ENCODE measurements around the gene RALGAPB.

RALGAPB gene

GRCh38 chr20:38551056-38551626 is 78.5 kb downstream of the RALGAPB start:
- DNase-seq = no peak

- DNase-seq = no peak
These were observed 82.3 kb downstream of the RALGAPB start for GRCh38 chr20:38554986-38555385.

GRCh38 chr20:38555395-38555794 is 82.8 kb downstream of the RALGAPB start:
- DNase-seq = no peak

- DNase-seq = no peak
These were observed 84.5 kb downstream of the RALGAPB start for GRCh38 chr20:38557174-38557573.

DNA sequence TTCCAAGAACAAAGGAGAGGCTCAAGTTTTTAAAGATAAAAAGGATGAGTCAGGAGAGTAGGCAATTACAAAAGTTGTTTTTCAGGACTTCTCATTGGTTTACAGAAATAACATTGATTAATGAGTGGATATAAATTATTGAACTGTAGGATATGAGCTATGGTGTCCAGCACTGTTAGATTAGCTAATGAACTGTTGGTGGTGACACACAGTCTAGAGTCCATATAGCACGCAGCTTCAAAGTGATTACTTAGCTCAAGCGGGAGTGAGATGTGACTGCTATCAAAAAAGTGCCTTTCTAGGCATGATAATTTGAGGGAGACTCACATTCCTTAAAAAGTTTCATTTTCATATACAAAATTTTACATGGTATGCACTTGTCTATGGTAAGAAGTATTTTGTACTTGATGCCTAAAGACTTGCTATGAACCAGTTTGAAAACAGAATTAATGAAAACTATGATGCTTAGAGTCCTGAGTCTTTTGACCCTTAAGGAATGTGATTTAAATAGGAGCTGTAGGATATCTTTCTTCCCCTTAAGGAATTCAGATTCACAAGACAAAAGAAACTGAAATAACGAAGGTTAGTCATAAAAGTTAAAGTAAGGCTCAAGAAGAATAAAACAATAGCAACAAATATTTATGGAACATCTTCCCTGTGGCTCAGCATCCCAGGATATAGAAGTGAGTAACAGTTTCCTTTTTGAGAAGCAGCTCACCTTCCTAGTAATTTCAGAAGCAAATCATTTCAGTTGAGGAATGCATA is 86.1 kb downstream of the RALGAPB start:
- DNase-seq = no peak

- no peak for DNase-seq
These were observed 87.1 kb downstream of the RALGAPB start for GRCh38 chr20:38559764-38560163.

DNA sequence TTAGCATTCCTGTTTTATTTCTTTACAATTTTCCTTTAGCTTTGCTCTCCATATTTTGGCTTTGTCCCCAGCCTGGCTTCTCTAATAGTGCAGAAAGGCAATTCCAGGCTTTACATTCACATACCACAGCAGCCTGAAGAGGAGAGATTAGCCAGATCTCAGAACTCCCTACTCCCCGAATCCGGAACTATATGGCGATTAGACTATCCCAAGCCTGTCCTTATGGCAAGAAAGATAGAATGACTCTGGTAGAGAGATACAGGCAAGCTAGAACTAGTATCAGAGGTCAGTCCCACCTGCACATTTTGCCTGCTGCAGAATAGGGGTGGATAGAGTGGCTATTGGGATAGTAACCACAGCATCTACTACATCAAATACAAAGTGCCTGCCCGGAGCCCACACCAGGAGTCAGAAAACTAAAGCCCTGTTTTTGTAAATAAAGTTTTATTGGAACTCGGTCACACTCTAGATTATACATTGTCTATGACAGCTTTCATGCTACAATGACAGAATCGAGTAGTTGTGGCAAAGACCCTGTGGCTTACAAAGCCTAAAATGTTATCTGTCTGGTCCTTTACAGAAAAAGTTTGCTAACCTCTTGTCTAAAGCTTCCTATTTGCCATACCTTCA is 91.3 kb downstream of the RALGAPB start:
- DNase-seq = no peak

DNA sequence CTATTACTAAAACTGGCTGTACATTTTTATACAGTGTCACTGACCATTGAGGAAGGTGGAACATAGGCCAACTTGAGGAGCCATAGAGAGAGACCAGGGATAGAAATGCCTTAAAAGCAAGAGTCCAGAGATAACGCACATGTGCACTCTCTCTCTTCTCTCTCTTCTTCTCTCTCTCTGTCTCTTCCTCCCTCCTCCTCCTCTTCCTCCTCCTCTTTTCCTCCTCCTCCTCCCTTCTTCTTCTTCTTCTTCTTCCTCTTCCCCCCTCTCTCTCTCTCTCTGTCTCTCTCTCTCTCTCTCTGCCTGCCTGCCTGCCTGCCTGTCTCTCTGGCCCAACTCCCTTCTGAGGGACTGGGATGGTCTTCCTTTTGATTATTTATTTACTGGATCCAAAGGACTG is 92.0 kb downstream of the RALGAPB start:
- no peak for DNase-seq

GRCh38 chr20:38566036-38566598 is 93.5 kb downstream of the RALGAPB start:
- no peak for DNase-seq

DNA sequence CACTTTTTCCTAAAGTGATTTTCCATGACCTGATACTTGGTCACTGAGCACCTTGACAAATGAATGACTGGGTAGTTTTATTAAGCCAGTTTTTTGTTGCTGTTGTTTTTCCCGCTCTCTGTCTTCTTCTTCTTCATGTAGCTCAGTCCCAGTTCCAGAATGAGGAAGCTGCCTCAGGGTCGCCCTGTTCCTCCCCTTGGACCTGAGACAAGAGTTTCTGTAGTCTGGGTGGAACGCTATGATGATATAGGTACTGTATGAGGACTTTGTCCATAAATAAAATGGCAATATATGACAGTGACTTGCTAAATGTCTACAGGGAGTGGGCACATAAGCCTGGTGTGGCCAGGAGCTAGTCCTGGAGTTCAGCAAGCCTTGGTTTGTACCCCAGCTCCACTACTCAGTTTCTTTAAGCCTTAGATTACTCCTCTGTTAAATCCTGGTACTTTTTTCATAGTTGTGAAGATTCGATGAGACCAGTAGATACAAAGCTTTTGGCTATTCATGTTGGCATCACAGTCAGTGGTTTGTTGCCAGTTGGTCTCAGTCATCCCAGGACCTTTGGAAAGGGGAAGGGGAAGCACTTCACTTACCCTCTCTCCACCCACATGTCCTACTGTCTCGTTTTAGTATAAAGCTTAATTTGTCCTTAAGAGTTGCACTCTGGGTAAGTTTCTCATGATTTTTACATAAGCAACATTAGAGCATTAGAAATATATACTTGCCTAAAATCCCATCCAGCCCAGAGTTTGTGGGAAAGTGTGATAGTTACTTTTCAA is 97.3 kb downstream of the RALGAPB start:
- no peak for DNase-seq

DNA sequence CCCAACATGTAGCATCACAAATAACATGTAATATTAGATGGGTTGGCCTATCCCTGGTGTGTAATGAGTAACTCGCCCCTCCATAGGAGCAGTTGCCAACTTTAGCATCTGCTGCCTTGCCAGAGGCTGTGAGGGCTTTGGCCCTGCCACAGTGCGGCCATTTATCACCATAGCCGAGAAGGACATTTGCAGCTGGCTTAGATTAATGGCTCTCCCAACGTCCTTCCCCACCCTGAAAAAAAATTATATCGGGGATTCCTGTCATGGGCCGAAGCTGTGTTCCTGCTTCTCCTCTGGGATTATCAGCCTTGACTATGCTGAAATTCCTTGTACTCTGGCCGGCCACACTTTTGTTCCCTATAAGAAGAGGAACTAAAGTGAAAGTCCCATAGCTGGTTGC is 100.8 kb downstream of the RALGAPB start:
- DNase-seq = no peak

GRCh38 chr20:38579219-38579910 is 106.7 kb downstream of the RALGAPB start:
- DNase-seq = no peak

DNA sequence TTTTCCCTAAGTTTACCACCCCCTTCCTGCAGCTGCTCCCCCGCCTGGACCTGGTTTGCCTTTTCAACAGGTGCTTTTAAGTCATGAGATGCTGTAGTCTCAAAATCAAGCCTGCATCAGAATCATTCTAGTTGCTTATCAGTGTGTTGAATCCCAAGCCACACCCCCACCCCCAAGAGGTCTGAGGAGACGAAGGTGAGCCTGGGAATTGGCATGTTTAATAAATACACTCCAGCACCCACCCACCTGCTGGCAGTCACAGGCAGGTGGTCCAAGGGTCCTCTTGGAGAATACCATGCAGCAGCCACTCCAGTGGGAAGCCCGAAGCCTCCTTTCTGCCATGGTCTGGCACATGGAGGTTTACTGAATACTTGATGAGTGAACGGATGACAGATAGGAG is 107.3 kb downstream of the RALGAPB start:
- DNase-seq = no peak

DNA sequence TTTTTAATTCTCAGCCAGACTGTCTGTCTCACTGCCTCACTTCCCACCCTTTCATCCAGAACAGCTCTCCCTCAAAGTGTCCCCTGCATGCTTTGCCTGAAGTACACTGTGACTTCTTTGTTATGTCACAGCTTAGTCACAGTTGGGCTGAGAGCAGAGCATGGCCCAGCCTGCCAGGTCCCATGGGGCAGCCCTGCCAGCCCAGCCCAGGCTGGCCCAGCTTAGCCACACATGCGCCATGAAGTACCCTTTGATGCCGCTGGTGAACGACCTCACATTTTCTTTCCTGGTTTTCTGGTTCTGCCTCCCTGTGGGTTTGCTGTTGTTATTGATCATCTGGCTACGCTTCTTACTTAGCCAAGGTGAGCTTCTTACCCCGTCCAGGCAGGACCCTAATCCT is 108.4 kb downstream of the RALGAPB start, which contains the start of gene ADIG:
Gene ADIG, plus strand, starts transcription at position 185 of the 400 bp plus-strand sequence. Its CDS starts 54 bp downstream, at position 239.
- DNase-seq = no peak

GRCh38 chr20:38581830-38582358 is 109.3 kb downstream of the RALGAPB start:
- DNase-seq = no peak

DNA sequence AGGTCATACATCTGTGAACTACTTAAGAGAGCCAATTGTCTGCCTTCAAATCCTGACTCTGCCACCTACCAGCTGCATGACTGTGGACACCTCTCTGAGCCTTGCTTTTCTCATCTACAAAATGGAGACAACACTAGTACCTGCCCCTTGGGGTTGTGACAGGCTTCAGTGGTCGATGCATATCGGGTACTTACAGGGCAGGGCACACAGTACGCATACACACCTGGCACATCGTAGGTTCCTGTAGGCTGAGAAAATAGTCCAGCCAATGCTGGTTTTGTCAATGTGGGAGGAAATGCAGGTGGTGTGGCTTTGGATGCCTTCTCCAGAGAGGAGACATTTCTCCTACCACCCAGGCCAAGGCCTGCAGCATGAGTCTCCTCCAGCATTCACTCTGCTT is 110.7 kb downstream of the RALGAPB start:
- DNase-seq = no peak

- no peak for DNase-seq
These were observed 111.6 kb downstream of the RALGAPB start for GRCh38 chr20:38584099-38584763.

GRCh38 chr20:38585404-38586180 is 112.9 kb downstream of the RALGAPB start:
- DNase-seq = no peak

- no peak for DNase-seq
These were observed 113.5 kb downstream of the RALGAPB start for GRCh38 chr20:38586181-38586525.

DNA sequence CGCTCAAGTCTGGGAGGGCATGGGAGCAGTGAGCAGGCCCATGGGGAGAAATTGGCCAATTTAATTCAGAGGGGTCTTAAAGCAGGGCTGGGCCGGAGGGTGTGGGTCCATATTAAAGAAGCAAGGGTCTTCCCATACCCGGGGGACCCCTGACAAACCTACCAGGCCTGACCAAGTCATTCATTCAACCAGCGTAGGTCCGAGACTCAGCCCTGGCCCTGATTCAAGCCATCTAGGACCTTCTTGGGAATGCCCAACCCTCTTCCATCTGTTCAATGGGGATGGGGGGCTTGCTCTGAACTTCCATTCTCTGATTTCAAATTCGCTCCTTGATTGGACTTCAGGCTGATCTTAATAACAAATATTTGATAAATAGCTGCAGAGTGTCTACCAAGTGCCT is 115.7 kb downstream of the RALGAPB start:
- DNase-seq = no peak

DNA sequence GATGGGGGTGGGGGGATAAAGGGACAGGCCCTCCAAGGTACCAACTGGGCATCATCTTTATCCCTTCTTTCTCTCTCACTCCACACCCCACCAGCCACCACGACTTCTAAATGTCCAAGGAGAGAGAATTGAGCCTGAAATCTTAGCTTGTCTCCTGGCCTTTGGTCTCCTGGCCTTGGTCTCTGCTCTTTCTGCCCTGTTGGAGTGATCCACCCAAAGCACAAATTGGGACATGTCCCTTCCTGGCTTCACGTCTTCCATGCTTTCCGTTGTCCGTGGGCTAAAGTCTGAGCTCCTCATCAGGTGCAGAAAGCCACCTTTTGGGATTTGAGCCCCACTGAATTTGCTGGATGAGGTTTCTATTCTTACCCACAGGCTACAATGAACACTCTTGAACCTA is 116.7 kb downstream of the RALGAPB start:
- DNase-seq = no peak
